ENCODE measurements around the gene SESN2. TPM values are rescaled to one million over a fixed set of nuclear protein-coding genes. Genes with fewer than 3 reads are reported as not detected.
A peak's percentile ranks its signal among the peaks of the same experiment; 100 is the strongest.

Gene SESN2
- total RNA-seq, 1 experiment from 2014 or later: 12.2 TPM

GRCh38 chr1:28313702-28314546 lies 54.6 kb downstream of the SESN2 start:
- no peaks in the 10 kb centered on the region for H3K9me2 ChIP-seq (ENCODE audit: insufficient read depth)
- ChIA-PET CTCF (interaction anchor here (0.6 to 1.0 kb wide), 3 partner anchors 24 to 65 kb away, joined by 3 to 10 read pairs (median 4); no protein-coding TSS in a partner anchor), POLR2A (ENCODE audit: unreplicated experiment) (interaction anchor here (0.5 to 0.8 kb wide), 3 partner anchors 26 to 310 kb away, joined by 3 to 4 read pairs (median 3); no protein-coding TSS in a partner anchor)
- no peak overlapping the region for H2AFZ ChIP-seq
- H3K79me2 ChIP-seq (ENCODE audit: low read depth): no peaks in the 10 kb centered on the region
- no peak for TF ChIP-seq EZH2 (IDR thresholded peaks at IDR 0.05; ENCODE audit: low read depth)
- no peak for TF ChIP-seq CTCF (conservative IDR thresholded peaks at IDR 0.05)
- H4K20me1 ChIP-seq (ENCODE audit: insufficient read depth): no peaks in the 10 kb centered on the region
- DNase-seq: peak; percentile 90 to 91
- peak overlapping the region; percentile 72 for H3K27ac ChIP-seq
- H3K4me3 ChIP-seq: no peak overlapping the region
- intact Hi-C loops (cut with micrococcal nuclease; ENCODE audit: unreplicated experiment): no loop called here
- no peaks in the 10 kb centered on the region for H3K27me3 ChIP-seq (ENCODE audit: insufficient read depth, low read depth)
- peaks cover 32% of the 10 kb centered on the region for H3K4me1 ChIP-seq (replicated peaks; ENCODE audit: insufficient read depth)
- H3K9me3 ChIP-seq (ENCODE audit: insufficient read depth, low read depth): no peaks in the 10 kb centered on the region
- BruUV-seq (replicated peaks): no TSS peak
- peak overlapping the region; percentile 69 for H3K4me2 ChIP-seq
- H3K36me3 ChIP-seq (ENCODE audit: low read depth): no peaks in the 10 kb centered on the region
- peaks cover 16% of the 10 kb centered on the region for H3F3A ChIP-seq (ENCODE audit: insufficient read depth, low read depth)

- Histone ChIP-seq H3K4me2 (peak overlapping the region; percentile 61), H3K9me2 (ENCODE audit: insufficient read depth) (no peaks in the 10 kb centered on the region), H3K9me3 (ENCODE audit: insufficient read depth, low read depth) (no peaks in the 10 kb centered on the region), H3K36me3 (ENCODE audit: low read depth) (no peaks in the 10 kb centered on the region), H3F3A (ENCODE audit: insufficient read depth, low read depth) (peaks cover 16% of the 10 kb centered on the region), H3K27me3 (ENCODE audit: insufficient read depth, low read depth) (no peaks in the 10 kb centered on the region), H2AFZ (no peak overlapping the region), H3K4me1 (replicated peaks; ENCODE audit: insufficient read depth) (peaks cover 32% of the 10 kb centered on the region), H3K79me2 (ENCODE audit: low read depth) (no peaks in the 10 kb centered on the region), H3K4me3 (no peak overlapping the region), H3K27ac (0 out of 2 replicates have a peak overlapping the region, but pooled peaks have one; percentile 72), H4K20me1 (ENCODE audit: insufficient read depth) (no peaks in the 10 kb centered on the region)
- BruUV-seq (replicated peaks): no TSS peak
- TF ChIP-seq EZH2 (IDR thresholded peaks at IDR 0.05; ENCODE audit: low read depth) (no peak), CTCF (conservative IDR thresholded peaks at IDR 0.05) (no peak)
- ChIA-PET POLR2A (ENCODE audit: unreplicated experiment) (interaction anchor here (0.6 to 0.8 kb wide), 2 partner anchors 107 to 309 kb away, joined by 3 to 4 read pairs; no protein-coding TSS in a partner anchor), CTCF (interaction anchor here (0.6 to 1.0 kb wide), 2 partner anchors 23 to 66 kb away, joined by 3 to 4 read pairs; no protein-coding TSS in a partner anchor)
- intact Hi-C loops (cut with micrococcal nuclease; ENCODE audit: unreplicated experiment): no loop called here
- DNase-seq: no peak
Measured at GRCh38 chr1:28314547-28314941, 55.2 kb downstream of the SESN2 start.

- intact Hi-C loops (cut with micrococcal nuclease; ENCODE audit: unreplicated experiment): no loop called here
- TF ChIP-seq EZH2 (IDR thresholded peaks at IDR 0.05; ENCODE audit: low read depth): no peak
- TF ChIP-seq CTCF (conservative IDR thresholded peaks at IDR 0.05): no peak
Measured at GRCh38 chr1:28317014-28317413, 57.7 kb downstream of the SESN2 start.

More at GRCh38 chr1:28317014-28317413, 57.7 kb downstream of the SESN2 start:
- Histone ChIP-seq H3K9me3 (ENCODE audit: insufficient read depth, low read depth) (no peaks in the 10 kb centered on the region), H2AFZ (no peak overlapping the region), H3K36me3 (ENCODE audit: low read depth) (no peaks in the 10 kb centered on the region), H3K27me3 (ENCODE audit: insufficient read depth, low read depth) (no peaks in the 10 kb centered on the region), H3K4me3 (no peak overlapping the region), H3K9me2 (ENCODE audit: insufficient read depth) (no peaks in the 10 kb centered on the region), H3K4me2 (no peak overlapping the region), H3F3A (ENCODE audit: insufficient read depth, low read depth) (peaks cover 16% of the 10 kb centered on the region), H3K79me2 (ENCODE audit: low read depth) (no peaks in the 10 kb centered on the region), H3K27ac (no peak overlapping the region), H3K4me1 (replicated peaks; ENCODE audit: insufficient read depth) (peaks cover 32% of the 10 kb centered on the region), H4K20me1 (ENCODE audit: insufficient read depth) (no peaks in the 10 kb centered on the region)
- POLR2A ChIA-PET (ENCODE audit: unreplicated experiment): no interaction called here
- CTCF ChIA-PET: interaction anchor here (0.6 kb wide), 1 partner anchor 89 kb away, joined by 4 read pairs; no protein-coding TSS in a partner anchor
- no TSS peak for BruUV-seq (replicated peaks)
- DNase-seq: no peak
